ENCODE data around the gene NDRG3. TPM values are rescaled to one million over a fixed set of nuclear protein-coding genes. Genes with fewer than 3 reads are reported as not detected.
A peak's percentile ranks its signal among the peaks of the same experiment; 100 is the strongest.

NDRG3 gene
- total RNA-seq, 6 donors from 2014 or later = 7.8 to 28.7 (median 18.2) TPM

GRCh38 chr20:36672991-36673390, 72.9 kb downstream of the NDRG3 start:
- peaks cover 0 to 31% (median 12%) of the 10 kb centered on the region in 4 donors for H3K36me3 ChIP-seq
- H3K9me3 ChIP-seq = no peaks in the 10 kb centered on the region
- ATAC-seq (ENCODE audit: low FRiP score in 2 of 2) (no peak), DNase-seq (no peak)
- TF ChIP-seq EP300 (IDR thresholded peaks at IDR 0.05) (no peak), POLR2AphosphoS5 (IDR thresholded peaks at IDR 0.05) (no peak), POLR2A (IDR thresholded peaks at IDR 0.05) (no peak)
- TF ChIP-seq, protein P1, sequence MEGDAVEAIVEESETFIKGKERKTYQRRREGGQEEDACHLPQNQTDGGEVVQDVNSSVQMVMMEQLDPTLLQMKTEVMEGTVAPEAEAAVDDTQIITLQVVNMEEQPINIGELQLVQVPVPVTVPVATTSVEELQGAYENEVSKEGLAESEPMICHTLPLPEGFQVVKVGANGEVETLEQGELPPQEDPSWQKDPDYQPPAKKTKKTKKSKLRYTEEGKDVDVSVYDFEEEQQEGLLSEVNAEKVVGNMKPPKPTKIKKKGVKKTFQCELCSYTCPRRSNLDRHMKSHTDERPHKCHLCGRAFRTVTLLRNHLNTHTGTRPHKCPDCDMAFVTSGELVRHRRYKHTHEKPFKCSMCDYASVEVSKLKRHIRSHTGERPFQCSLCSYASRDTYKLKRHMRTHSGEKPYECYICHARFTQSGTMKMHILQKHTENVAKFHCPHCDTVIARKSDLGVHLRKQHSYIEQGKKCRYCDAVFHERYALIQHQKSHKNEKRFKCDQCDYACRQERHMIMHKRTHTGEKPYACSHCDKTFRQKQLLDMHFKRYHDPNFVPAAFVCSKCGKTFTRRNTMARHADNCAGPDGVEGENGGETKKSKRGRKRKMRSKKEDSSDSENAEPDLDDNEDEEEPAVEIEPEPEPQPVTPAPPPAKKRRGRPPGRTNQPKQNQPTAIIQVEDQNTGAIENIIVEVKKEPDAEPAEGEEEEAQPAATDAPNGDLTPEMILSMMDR (IDR thresholded peaks at IDR 0.05) = no peak
- no peaks in the 10 kb centered on the region for H3K4me1 ChIP-seq
- no peaks in the 10 kb centered on the region for H3K27me3 ChIP-seq
- 85 to 94% methylated on average over 4 of the region's 4 CpGs for WGBS, 2 donors
- no peak overlapping the region for H3K4me3 ChIP-seq
- no peak overlapping the region for H3K27ac ChIP-seq

DNA sequence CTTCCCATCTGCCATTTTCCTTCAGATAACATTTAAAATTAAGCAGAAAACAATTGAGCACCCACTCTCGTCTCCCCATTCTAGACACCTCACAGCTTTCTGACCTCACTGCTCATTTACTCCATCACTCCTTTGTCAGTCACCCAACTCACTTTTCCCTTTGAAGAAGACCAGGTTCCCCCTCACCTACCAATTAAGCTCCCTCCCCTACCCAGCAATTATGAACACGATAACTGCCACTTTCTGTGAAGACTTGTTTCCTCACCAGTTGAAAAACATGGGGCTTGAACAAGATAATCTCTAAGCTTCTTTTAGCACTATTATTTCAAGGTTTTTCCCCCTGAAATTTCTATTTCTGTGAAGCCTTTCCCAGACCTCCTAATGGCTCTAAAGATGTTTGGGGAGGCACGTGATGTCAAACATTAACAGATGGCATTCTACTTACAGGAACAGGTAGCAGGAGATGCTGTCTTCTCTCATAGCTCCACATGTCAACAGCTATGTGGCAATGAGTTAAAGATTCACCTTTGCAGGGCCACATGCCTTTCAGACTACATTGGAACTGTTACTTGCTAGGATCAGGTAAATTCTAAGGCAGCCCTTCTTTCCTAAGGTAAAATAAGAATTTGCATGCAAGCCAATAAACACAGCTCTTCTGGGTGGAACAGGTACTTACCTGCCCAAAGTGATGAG, 75.1 kb downstream of the NDRG3 start:
- Histone ChIP-seq H3K4me1 (no peaks in the 10 kb centered on the region), H3K4me3 (no peak overlapping the region), H3K9me3 (no peaks in the 10 kb centered on the region), H3K27ac (no peak overlapping the region), H3K27me3 (no peaks in the 10 kb centered on the region), H3K36me3 (peaks cover 0 to 31% (median 4%) of the 10 kb centered on the region in 4 donors)
- ATAC-seq (ENCODE audit: low FRiP score in 2 of 2) (no peak), DNase-seq (no peak)
- 92 to 93% methylated on average over 3 of the region's 3 CpGs for WGBS, 2 donors
- TF ChIP-seq POLR2AphosphoS5 (IDR thresholded peaks at IDR 0.05) = no peak
- TF ChIP-seq EP300 (IDR thresholded peaks at IDR 0.05) = no peak
- TF ChIP-seq, protein P1 (IDR thresholded peaks at IDR 0.05) = no peak
- TF ChIP-seq POLR2A (IDR thresholded peaks at IDR 0.05) = no peak

DNA sequence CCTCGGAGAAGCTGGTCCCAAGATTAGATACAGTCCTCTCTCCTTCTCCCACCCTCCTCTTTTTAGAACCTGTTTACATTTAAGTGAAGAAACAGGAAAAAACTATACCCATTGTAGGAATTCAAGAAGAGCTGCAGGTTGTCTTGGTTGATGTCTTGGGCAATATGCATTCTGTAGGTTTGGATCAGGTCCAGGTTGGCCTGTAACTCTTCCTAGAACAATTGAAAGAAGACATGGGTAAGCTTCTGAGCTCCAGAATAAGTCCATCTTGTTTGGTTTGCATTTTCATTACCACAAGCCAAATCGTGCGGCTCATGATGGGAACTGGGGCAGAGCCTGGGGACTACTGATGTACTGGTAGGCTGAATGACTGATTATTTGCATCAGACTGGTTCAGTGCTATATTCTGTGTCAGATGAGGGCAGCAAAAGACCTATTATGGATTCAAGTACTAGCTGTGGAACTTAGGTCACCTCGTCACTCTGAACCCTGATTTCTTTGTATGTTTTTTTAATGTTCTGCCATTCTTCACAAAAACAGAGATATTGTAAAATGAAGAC, 79.6 kb downstream of the NDRG3 start:
- H3K4me1 ChIP-seq = no peaks in the 10 kb centered on the region
- peaks cover 0 to 62% (median 14%) of the 10 kb centered on the region in 4 donors for H3K36me3 ChIP-seq
- no peaks in the 10 kb centered on the region for H3K9me3 ChIP-seq
- TF ChIP-seq EP300 (IDR thresholded peaks at IDR 0.05) = no peak
- TF ChIP-seq POLR2AphosphoS5 (IDR thresholded peaks at IDR 0.05) = no peak
- TF ChIP-seq, protein P1 (IDR thresholded peaks at IDR 0.05) = peak in 1 of 6 experiments; percentile 11
- no peak for TF ChIP-seq POLR2A (IDR thresholded peaks at IDR 0.05)
- H3K27me3 ChIP-seq = no peaks in the 10 kb centered on the region
- no peak for ATAC-seq (ENCODE audit: low FRiP score in 2 of 2)
- WGBS, 2 donors = 68 to 77% methylated on average over 4 of the region's 4 CpGs
- no peak overlapping the region for H3K27ac ChIP-seq
- no peak overlapping the region for H3K4me3 ChIP-seq
- no peak for DNase-seq

DNA sequence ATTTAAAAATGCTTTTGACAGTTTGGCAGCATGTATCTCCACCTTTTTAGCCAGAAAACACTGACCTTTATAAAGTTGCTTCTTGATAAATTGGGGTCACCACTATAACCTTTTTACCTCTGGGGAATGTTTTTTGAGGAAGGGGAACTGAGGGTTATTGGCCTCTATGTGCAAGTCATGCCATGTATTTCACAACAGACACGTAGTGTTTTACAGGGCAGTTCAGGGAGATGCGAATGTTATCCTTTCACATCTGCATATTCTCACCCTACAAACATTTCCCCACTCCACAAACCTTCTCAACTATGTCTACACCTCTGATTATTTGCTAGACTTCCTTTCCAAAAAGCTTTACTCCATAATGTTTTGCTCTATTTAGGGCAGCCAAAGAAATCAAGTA, 82.9 kb downstream of the NDRG3 start:
- Histone ChIP-seq H3K4me3 (no peak overlapping the region), H3K27me3 (no peaks in the 10 kb centered on the region), H3K4me1 (no peaks in the 10 kb centered on the region), H3K36me3 (peaks cover 0 to 59% (median 15%) of the 10 kb centered on the region in 4 donors), H3K27ac (no peak overlapping the region), H3K9me3 (no peaks in the 10 kb centered on the region)
- TF ChIP-seq EP300 (IDR thresholded peaks at IDR 0.05) = no peak
- TF ChIP-seq POLR2A (IDR thresholded peaks at IDR 0.05) = no peak
- TF ChIP-seq POLR2AphosphoS5 (IDR thresholded peaks at IDR 0.05) = no peak
- TF ChIP-seq, protein P1 (IDR thresholded peaks at IDR 0.05) = no peak
- WGBS, 2 donors = 70% methylated on average over 2 of the region's 2 CpGs
- no peak for ATAC-seq (ENCODE audit: low FRiP score in 2 of 2)
- DNase-seq = no peak
